OCI-LY7 (cell line): ENCODE measurements around the gene CFAP97. TPM values are rescaled to one million over a fixed set of nuclear protein-coding genes. Genes with fewer than 3 reads are reported as not detected.

Experiments
- BruUV-seq: library from RNA; stranded (reverse); fragments of 400-500 nt; replicated peaks from 2 replicates; lab custom pipeline; 2021; lab: Mats Ljungman, UMichigan
- CTCF ChIA-PET: fragments of 300-600 bp; sonication (Branson Sonifier 250); formaldehyde crosslinking; loops from one replicate; lab custom pipeline; 2022; ENCODE audit warnings: antibody characterized with exemption; ENCODE audit not compliant: unreplicated experiment; lab: Charles Lee
- POLR2A ChIA-PET: fragments of 300-600 bp; sonication (Branson Sonifier 250); formaldehyde crosslinking; loops from one replicate; lab custom pipeline; 2022; ENCODE audit warnings: antibody characterized with exemption; lab: Charles Lee
- DNase-seq: peaks from one replicate; pipeline ENCODE4 v3.0.0-alpha.2; 2015; ENCODE audit warnings: low spot score
- H2AFZ ChIP-seq: fragments of 200-600 bp; sonication (generic), shearing (Covaris generic); 2 replicates; pipeline ENCODE4 v1.6.1; 2014; ENCODE audit warnings: mild to moderate bottlenecking, antibody characterized with exemption, low read length, moderate library complexity
- H3K27ac ChIP-seq: fragments of 200-600 bp; sonication (generic); 2 replicates; pipeline ENCODE4 v1.5.1; 2014; ENCODE audit warnings: mixed run types, low read depth, mild to moderate bottlenecking, moderate library complexity, low read length, inconsistent platforms; ENCODE audit not compliant: poor library complexity, severe bottlenecking
- H3K36me3 ChIP-seq: fragments of 200-600 bp; sonication (generic); 2 replicates; pipeline ENCODE4 v1.6.1; 2014; ENCODE audit warnings: mild to moderate bottlenecking, antibody characterized with exemption, low read length, moderate library complexity, mixed read lengths; ENCODE audit not compliant: insufficient read depth
- H3K4me1 ChIP-seq: fragments of 200-600 bp; sonication (generic); 2 replicates; pipeline ENCODE4 v1.5.1; 2014; ENCODE audit warnings: mild to moderate bottlenecking, low read length; ENCODE audit not compliant: insufficient read depth, poor library complexity, severe bottlenecking
- H3K4me2 ChIP-seq: fragments of 200-600 bp; sonication (generic); 2 replicates; pipeline ENCODE4 v1.6.1; 2014; ENCODE audit warnings: mild to moderate bottlenecking, low read length
- H3K4me3 ChIP-seq: fragments of 200-600 bp; sonication (generic); 2 replicates; pipeline ENCODE4 v1.5.1; 2014; ENCODE audit warnings: mild to moderate bottlenecking, low read depth, low read length; ENCODE audit not compliant: poor library complexity, severe bottlenecking
- H3K79me2 ChIP-seq: fragments of 200-600 bp; sonication (generic); 2 replicates; pipeline ENCODE4 v1.6.1; 2016; ENCODE audit warnings: low read depth, mild to moderate bottlenecking, low read length, moderate library complexity, mixed read lengths; ENCODE audit not compliant: insufficient read depth
- H3K9me2 ChIP-seq: fragments of 200-600 bp; sonication (generic); 2 replicates; pipeline ENCODE4 v1.6.1; 2016; ENCODE audit warnings: mild to moderate bottlenecking, low read length, mixed read lengths; ENCODE audit not compliant: insufficient read depth
- H3K9me3 ChIP-seq: fragments of 200-600 bp; sonication (generic); 2 replicates; pipeline ENCODE4 v1.6.1; 2014; ENCODE audit warnings: mild to moderate bottlenecking, mixed run types, low read length, mixed read lengths
- H4K20me1 ChIP-seq: fragments of 200-600 bp; sonication (generic); 2 replicates; pipeline ENCODE4 v1.6.1; 2014; ENCODE audit warnings: mild to moderate bottlenecking, antibody characterized with exemption, low read length, moderate library complexity, mixed read lengths; ENCODE audit not compliant: insufficient read depth
- EZH2phosphoT487 ChIP-seq: fragments of 200-600 bp; sonication (generic); IDR thresholded peaks from 2 replicates; pipeline ENCODE4 v1.6.1; 2018; ENCODE audit warnings: low read depth, borderline replicate concordance, mild to moderate bottlenecking, mixed run types, antibody characterized with exemption, low read length, moderate library complexity, mixed read lengths
- intact Hi-C: fragments of 100-400 bp; cut with micrococcal nuclease; formaldehyde crosslinking; loops from one replicate; pipeline ENCODE4 v1.10.0; 2022; ENCODE audit not compliant: unreplicated experiment
- total RNA-seq, 2 experiments: library from RNA; depleted of rRNA in 1 of 2; stranded (reverse); fragments of >200 nt in 1 of 2; shearing (Covaris generic) in 1 of 2; gene quantifications; 2 replicates each; pipeline ENCODE4 v1.2.3, GENCODE V29; 2014 to 2022
- TF ChIP-seq, protein P1 (sequence below): fragments of 200-600 bp; sonication (generic); conservative IDR thresholded peaks from 2 replicates; pipeline ENCODE4 v1.5.1; 2014; ENCODE audit warnings: mild to moderate bottlenecking, antibody characterized with exemption, low read length, moderate library complexity, mixed read lengths

CFAP97 gene
- total RNA-seq, 2 experiments from 2014 or later, result 22.7 to 57.3 TPM

DNA sequence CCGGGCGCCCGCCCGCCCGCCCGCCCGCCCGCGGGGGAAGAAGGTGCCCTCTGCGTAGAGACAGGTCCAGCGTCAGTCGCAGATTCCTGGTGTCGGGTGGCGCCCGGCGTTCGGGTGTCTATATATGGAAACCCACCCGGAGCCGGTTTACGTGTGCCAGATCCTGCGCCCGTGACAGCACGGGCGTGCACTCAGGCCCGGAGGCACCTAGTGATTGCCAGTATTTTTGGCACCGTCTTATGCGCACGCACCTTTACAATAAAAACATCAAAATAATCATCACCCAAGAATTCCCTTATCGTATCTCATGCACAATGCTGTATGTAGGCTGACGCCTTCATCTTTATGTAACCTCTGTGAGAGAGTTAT lies 60.2 kb downstream of the CFAP97 start:
- Histone ChIP-seq H3K36me3 (peaks cover 31% of the 10 kb centered on the region), H3K79me2 (peaks cover 11% of the 10 kb centered on the region; the same call in 1 of the 2 replicates), H3K4me1 (peaks cover 22% of the 10 kb centered on the region), H3K4me2 (peak overlapping the region; percentile 97), H4K20me1 (peaks cover 10% of the 10 kb centered on the region; the same call in 1 of the 2 replicates), H2AFZ (peak overlapping the region; percentile 23; the same call in 1 of the 2 replicates), H3K4me3 (peak overlapping the region; percentile 91), H3K27ac (no peak overlapping the region), H3K9me2 (no peaks in the 10 kb centered on the region), H3K9me3 (no peaks in the 10 kb centered on the region)
- intact Hi-C loops, result loop anchor here (1.0 to 5.0 kb wide), 5 partner anchors 39 to 495 kb away; partner anchors contain the start of genes CASP3 and PRIMPOL
- BruUV-seq, result no TSS peak
- TF ChIP-seq EZH2phosphoT487, result no peak
- TF ChIP-seq, protein P1, sequence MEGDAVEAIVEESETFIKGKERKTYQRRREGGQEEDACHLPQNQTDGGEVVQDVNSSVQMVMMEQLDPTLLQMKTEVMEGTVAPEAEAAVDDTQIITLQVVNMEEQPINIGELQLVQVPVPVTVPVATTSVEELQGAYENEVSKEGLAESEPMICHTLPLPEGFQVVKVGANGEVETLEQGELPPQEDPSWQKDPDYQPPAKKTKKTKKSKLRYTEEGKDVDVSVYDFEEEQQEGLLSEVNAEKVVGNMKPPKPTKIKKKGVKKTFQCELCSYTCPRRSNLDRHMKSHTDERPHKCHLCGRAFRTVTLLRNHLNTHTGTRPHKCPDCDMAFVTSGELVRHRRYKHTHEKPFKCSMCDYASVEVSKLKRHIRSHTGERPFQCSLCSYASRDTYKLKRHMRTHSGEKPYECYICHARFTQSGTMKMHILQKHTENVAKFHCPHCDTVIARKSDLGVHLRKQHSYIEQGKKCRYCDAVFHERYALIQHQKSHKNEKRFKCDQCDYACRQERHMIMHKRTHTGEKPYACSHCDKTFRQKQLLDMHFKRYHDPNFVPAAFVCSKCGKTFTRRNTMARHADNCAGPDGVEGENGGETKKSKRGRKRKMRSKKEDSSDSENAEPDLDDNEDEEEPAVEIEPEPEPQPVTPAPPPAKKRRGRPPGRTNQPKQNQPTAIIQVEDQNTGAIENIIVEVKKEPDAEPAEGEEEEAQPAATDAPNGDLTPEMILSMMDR, result no peak
- DNase-seq, result peak; percentile 56
- ChIA-PET POLR2A (interaction anchor here (0.5 to 1.6 kb wide), 15 partner anchors 14 to 722 kb away, joined by 3 to 8 read pairs (median 3); partner anchors contain the start of gene SNX25), CTCF (interaction anchor here (0.8 kb wide), 1 partner anchor 9 kb away, joined by 3 read pairs; no protein-coding TSS in a partner anchor)

DNA sequence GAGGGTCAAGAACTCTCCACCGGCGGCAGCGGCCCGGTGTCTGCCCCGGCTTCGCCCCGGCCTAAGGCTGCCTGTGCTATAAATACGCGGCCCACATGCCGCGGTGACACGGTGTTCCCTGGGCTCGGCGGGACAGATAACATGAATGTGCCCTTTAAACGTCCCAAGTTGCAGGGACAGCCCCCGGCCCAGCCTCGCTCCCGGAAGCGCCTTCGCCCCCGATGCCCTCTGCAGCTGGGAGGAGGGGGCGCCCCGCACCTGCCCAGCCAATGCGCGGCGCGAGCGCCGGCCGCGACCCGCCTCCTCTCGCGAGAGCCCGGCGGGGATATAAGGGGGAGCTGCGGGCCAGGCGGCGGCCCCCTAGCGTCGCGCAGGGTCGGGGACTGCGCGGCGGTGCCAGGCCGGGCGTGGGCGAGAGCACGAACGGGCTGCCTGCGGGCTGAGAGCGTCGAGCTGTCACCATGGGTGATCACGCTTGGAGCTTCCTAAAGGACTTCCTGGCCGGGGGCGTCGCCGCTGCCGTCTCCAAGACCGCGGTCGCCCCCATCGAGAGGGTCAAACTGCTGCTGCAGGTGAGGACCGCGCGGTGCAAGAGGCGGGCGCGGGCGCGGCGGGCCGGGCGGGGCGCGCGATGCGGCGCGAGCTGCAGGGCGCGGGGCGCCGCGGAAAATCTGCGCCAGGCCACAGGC lies 60.7 kb downstream of the CFAP97 start, which contains the start of gene SLC25A4:
Gene SLC25A4 (plus strand): TSS at position 355 of the 689 bp plus-strand sequence. CDS start 107 bp downstream, at position 462.
- Histone ChIP-seq H2AFZ (peak within 1 kb of the TSS; percentile 96), H3K4me3 (peak within 1 kb of the TSS; percentile 91), H3K9me2 (no peaks in the 10 kb centered on the region), H3K79me2 (peaks cover 11% of the 10 kb centered on the region; the same call in 1 of the 2 replicates), H3K36me3 (peaks cover 31% of the 10 kb centered on the region), H3K9me3 (no peaks in the 10 kb centered on the region), H3K4me1 (peaks cover 19% of the 10 kb centered on the region), H3K27ac (peak within 1 kb of the TSS; percentile 30), H4K20me1 (peaks cover 10% of the 10 kb centered on the region; the same call in 1 of the 2 replicates), H3K4me2 (peak within 1 kb of the TSS; percentile 97)
- POLR2A ChIA-PET, result interaction anchor here (0.6 to 1.6 kb wide), 18 partner anchors 14 to 990 kb away, joined by 3 to 8 read pairs (median 4); partner anchors contain the start of gene SNX25
- CTCF ChIA-PET, result interaction anchor here (0.6 to 1.4 kb wide), 3 partner anchors 9 to 163 kb away, joined by 3 read pairs; no protein-coding TSS in a partner anchor
- peak; percentile 93 for DNase-seq
- intact Hi-C loops, result loop anchor here (1.0 to 5.0 kb wide), 5 partner anchors 39 to 494 kb away; partner anchors contain the start of genes CASP3 and PRIMPOL
- TF ChIP-seq, protein P1, result peak; percentile 63
- no peak for TF ChIP-seq EZH2phosphoT487
- BruUV-seq, result no TSS peak
